Dedifferentiated amniotic fluid mesenchymal stem cell (primary cell): Measurements from ENCODE around the gene EFR3B.
"Not testable (repeated sequence)": the region's sequence is repeated elsewhere in the genome, so short reads cannot be mapped to it uniquely, and the experiment has no call there.

Source experiments
- DNase-seq: peaks from one replicate; pipeline ENCODE4 v3.0.0-alpha.2; 2016; ENCODE audit errors: extremely low spot score

EFR3B gene

GRCh38 chr2:25041928-25042320, at the start of gene EFR3B:
Gene EFR3B, plus strand, starts transcription at chr2:25042076. Its CDS starts 237 bp downstream, at chr2:25042313.
- peak; percentile 90 for DNase-seq

GRCh38 chr2:24993406-24994145, 48.3 kb upstream of the EFR3B start:
- no peak for DNase-seq

GRCh38 chr2:24994146-24994724, 47.6 kb upstream of the EFR3B start:
- no peak for DNase-seq

- not testable (repeated sequence) for DNase-seq
Measured at GRCh38 chr2:24999097-24999496, 42.8 kb upstream of the EFR3B start.

- DNase-seq: no peak
Measured at GRCh38 chr2:25000036-25000435, 41.8 kb upstream of the EFR3B start.

GRCh38 chr2:25000503-25001324, 41.2 kb upstream of the EFR3B start:
- DNase-seq: no peak

- DNase-seq: no peak
Measured at GRCh38 chr2:25001325-25001637, 40.6 kb upstream of the EFR3B start.

GRCh38 chr2:25002066-25002465, 39.8 kb upstream of the EFR3B start:
- DNase-seq: no peak

- no peak for DNase-seq
Measured at GRCh38 chr2:25009954-25010353, 31.9 kb upstream of the EFR3B start.

- DNase-seq: not testable (repeated sequence)
Measured at GRCh38 chr2:25011342-25011741, 30.5 kb upstream of the EFR3B start.

- no peak for DNase-seq
Measured at GRCh38 chr2:25014631-25015030, 27.2 kb upstream of the EFR3B start.

GRCh38 chr2:25018681-25019080, 23.2 kb upstream of the EFR3B start:
- no peak for DNase-seq

- no peak for DNase-seq
Measured at GRCh38 chr2:25021791-25022362, 20.0 kb upstream of the EFR3B start.

GRCh38 chr2:25023333-25023732, 18.5 kb upstream of the EFR3B start:
- no peak for DNase-seq

GRCh38 chr2:25025229-25026007, 16.5 kb upstream of the EFR3B start:
- no peak for DNase-seq

GRCh38 chr2:25026008-25026530, 15.8 kb upstream of the EFR3B start:
- DNase-seq: no peak

GRCh38 chr2:25029183-25029554, 12.7 kb upstream of the EFR3B start:
- no peak for DNase-seq

GRCh38 chr2:25030702-25031101, 11.2 kb upstream of the EFR3B start:
- no peak for DNase-seq

- no peak for DNase-seq
Measured at GRCh38 chr2:25032094-25032493, 9.8 kb upstream of the EFR3B start.

GRCh38 chr2:25032901-25033300, 9.0 kb upstream of the EFR3B start:
- no peak for DNase-seq

GRCh38 chr2:25034081-25034480, 7.8 kb upstream of the EFR3B start:
- DNase-seq: no peak
